SW480 (cell line): ENCODE measurements around the gene GTF2IRD1.
A peak's percentile ranks its signal among the peaks of the same experiment; 100 is the strongest.
"Not testable (repeated sequence)": the region's sequence is repeated elsewhere in the genome, so short reads cannot be mapped to it uniquely, and the experiment has no call there.

ENCODE experiments used
- DNase-seq: peaks from one replicate; pipeline ENCODE4 v3.0.0-alpha.2; 2016; ENCODE audit warnings: low spot score

The GTF2IRD1 gene, protein sequence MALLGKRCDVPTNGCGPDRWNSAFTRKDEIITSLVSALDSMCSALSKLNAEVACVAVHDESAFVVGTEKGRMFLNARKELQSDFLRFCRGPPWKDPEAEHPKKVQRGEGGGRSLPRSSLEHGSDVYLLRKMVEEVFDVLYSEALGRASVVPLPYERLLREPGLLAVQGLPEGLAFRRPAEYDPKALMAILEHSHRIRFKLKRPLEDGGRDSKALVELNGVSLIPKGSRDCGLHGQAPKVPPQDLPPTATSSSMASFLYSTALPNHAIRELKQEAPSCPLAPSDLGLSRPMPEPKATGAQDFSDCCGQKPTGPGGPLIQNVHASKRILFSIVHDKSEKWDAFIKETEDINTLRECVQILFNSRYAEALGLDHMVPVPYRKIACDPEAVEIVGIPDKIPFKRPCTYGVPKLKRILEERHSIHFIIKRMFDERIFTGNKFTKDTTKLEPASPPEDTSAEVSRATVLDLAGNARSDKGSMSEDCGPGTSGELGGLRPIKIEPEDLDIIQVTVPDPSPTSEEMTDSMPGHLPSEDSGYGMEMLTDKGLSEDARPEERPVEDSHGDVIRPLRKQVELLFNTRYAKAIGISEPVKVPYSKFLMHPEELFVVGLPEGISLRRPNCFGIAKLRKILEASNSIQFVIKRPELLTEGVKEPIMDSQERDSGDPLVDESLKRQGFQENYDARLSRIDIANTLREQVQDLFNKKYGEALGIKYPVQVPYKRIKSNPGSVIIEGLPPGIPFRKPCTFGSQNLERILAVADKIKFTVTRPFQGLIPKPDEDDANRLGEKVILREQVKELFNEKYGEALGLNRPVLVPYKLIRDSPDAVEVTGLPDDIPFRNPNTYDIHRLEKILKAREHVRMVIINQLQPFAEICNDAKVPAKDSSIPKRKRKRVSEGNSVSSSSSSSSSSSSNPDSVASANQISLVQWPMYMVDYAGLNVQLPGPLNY

DNA sequence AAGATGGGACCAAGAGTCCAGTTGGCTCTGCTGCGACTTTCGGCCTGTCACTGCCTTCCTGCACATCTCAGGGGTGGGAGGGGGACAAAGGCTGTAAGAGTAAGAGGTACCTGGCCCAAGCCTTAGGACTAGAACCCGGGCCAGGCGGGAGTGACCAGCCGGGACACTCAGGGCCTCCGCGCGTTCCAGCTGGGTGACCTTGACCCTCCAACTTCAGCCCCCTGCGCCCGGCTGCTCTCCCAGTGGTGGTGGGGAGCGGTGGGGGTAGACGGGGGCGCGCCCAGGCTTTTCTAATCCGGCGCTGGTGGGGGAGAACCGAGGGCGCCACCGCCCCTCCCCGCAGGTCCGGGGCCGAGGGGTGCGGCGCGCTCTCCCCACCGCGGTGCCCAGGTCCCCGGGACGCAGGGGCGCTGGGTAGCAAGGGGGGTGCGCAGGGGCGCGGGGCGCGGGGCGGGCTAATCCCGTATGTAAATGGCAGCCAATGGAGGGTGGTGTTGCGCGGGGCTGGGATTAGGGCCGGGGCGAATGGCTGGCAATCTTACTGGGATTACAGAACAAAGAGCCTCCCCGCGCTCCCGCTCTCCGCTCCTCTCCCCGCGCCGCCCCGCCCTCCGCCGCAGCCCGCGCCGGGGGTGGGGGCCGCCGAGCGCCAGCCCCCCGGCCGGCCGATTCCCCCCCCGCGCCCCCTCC lies at the start of gene GTF2IRD1:
TSS of gene GTF2IRD1 (plus strand) at position 585 of the 690 bp plus-strand sequence. CDS start 54,175 bp downstream, outside the sequence.
- peak; percentile 84 for DNase-seq

DNA sequence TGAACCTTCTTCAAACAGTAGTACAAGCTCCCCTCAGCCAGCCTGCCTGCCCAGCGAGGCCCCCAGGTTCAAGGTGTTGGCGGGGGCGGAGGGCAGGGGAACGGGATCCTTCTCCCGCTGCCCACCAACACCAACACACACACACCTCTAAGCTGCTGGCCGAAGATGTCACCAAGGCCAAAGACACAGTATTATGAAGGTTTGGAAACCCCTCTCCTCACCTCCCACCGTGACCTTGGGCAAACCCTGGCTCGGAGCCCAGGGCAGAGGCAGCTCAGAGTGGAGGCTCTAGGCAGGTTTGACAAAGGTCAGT lies 49.4 kb upstream of the GTF2IRD1 start:
- no peak for DNase-seq

DNA sequence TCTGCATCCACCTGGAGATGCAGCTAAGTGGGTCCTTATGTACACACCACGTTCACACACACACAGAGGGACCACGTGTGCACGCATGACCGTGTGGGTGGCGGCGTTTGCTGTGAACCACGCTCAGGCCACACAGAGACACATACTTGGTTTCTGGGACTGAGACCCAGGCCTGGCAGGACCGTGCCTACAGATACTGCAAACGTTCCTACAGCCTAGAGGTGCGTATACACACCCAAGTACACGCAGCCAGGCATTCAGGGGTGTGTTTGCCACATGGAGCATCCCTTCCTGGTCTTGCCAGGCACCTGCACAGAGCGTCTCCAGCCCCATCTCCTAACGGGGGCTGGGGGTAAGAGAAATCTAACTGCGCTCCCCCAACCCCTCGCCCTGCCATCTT lies 49.0 kb upstream of the GTF2IRD1 start:
- DNase-seq: no peak

DNA sequence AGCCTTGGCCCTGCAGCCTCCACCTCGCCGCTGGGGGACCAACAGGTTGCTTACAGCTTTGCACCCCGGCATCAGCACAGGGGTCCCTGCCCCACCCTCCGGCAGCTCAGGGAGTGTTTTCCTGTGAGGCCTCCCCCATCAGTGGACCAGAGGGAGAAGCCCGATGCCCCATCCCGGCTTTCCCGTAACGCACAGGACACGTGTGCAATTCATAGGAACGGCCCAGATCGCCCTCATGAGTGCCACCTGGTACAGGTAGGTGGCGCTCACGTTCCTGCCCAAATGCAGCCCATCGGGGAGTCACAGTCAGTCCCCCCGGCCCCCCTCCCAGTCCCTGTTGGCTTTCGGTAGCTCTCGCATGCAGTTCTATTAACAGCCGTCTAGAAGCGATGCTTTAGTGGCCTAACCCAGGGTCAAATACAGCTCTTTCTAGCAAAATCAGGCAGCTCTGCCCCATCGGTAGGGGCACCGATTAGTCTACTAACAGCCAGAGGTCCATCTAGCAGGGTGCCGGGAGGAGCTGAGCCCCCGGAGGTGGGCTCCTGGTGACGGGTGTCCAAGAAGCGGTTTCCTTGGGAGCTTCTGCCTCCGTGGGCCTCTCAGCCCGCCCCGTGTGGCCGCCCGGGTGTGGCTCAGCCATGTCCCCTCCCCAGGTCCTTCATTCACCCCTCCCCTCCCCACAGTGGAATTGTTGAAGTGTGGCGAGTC lies 48.4 kb upstream of the GTF2IRD1 start:
- no peak for DNase-seq

DNA sequence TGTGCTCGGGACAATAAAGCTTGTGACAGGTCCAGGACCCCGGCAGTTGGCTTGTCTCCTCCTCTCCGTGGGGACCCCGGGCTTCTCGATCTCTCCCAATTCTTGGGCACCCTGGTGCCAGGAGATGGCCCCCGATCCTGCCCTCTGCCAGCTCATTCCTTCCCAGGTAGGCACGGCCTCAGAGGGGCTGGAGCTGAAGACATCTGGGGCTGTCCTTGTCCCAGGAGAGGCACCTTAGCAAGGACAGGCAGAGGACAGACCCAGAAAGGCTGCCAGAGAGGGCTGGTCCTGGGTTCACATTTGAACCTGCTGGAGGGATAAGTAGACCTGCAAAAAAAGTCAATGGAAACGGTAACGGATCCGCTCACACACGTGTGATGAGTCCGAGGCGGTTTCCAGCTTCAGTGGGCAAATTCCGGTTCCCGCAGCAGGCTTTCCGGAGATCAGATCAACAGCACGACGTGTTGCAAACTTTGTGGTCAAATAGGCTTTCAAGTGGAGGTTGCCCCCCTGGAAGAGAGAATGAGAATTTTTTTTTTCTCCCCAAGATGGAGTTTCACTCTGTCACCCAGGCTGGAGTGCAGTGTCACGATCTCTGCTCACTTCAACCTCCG lies 47.7 kb upstream of the GTF2IRD1 start:
- DNase-seq: no peak

DNA sequence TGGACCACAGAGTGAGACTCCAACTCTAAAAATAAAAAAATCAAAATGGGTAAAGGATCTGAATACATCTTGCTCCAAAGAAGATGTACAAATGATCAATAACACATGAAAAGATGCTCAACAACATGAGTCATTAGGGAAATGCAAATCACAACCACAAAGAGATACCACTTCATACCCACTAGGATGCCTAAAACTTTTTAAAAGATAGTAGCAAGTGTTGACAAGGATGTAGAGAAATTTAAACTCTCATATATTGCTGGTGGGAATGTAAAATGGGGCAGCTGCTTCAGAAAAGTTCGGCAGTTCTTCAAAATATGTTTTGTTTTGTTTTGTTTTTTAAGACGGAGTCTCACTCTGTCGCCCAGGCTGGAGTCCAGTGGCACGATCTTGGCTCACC lies 45.7 kb upstream of the GTF2IRD1 start:
- no peak for DNase-seq

DNA sequence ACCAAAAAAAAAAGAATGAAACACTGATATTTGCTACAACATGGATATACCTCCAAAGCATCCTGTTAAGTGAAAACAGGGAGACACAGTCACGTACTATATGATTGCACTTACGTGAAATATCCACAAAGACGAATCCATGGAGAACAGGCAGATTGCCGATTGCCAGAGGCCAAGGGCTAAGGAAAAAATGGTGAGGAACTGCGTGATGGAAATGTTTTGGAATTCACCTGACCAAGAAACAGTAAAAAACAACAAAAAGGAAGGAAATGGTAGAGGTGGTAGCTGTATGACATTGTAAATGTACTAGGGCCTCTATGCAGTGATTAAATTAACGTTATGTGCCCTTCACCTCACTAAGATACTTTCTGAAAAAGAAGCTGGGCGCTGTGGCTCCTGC lies 44.1 kb upstream of the GTF2IRD1 start:
- DNase-seq: no peak

DNA sequence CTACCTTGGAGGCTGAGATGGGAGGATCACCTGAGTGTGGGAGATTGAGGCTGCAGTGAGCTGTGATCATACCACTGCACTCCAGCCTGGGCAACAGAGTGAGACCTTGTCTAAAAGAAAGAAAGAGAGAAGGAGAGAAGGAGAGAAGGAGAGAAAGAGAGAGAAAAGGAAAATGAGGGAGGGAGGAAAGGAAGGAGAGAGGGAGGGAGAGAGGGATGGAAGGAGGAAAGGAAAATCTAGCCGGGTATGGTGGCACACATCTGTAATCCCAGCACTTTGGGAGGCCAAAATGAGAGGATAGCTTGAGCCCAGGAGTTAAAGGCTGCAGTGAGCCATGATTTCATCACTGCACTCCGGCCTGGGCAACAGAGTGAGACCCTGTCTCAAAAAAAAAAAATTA lies 42.9 kb upstream of the GTF2IRD1 start:
- no peak for DNase-seq

DNA sequence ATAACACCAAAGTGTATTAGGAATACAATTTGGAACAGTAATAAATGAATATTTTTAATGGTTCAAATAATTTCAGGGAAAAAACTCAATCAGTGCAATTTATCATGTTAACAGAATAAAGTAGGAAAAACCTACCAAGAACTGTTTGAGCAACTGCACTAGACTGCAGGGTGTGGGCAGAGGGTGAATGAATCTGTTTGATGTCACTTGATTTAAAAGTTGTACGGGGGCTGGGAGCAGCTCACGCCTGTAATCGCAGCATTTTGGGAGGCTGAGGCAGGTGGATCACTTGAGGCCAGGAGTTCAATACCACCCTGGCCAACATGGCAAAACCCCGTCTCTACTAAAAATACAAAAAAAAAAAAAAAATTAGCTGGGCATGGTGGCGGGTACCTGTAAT lies 42.1 kb upstream of the GTF2IRD1 start:
- DNase-seq: not testable (repeated sequence)

DNA sequence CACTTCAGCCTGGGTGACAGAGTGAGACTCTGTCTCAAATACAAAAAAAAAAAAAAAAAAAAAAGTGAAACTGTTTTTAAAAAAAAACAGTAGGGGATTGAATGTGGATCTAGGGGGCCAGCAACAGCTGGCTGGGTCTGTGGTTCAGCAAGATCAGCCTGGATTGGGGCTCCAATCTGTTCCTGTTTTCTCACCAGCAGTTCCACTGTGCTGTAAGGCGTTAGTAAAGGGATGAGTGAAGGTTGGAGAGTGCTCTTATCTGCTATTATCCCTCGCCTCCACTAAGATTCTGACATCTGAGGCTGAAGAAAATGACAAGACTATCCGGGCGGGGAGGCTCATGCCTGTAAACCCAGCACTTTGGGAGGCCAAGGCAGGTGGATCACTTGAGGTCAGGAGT lies 41.6 kb upstream of the GTF2IRD1 start:
- DNase-seq: no peak

DNA sequence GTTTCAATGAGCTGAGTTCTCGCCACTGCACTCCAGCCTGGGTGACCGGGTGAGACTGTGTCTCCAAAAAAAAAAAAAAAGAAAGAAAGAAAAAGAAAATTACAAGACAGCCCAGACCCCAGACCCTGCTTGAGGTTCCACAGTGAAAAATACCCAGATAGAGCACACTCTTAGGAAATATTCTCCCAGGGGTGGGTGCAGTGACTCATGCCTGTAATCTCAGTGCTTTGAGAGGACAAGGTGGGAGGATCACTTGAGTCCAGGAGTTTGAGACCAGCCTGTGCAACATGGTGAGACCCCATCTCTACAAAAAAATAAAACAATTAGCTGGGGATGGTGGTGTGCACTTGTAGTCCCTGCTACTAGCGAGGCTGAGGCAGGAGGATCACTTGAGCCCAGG lies 41.1 kb upstream of the GTF2IRD1 start:
- DNase-seq: no peak

DNA sequence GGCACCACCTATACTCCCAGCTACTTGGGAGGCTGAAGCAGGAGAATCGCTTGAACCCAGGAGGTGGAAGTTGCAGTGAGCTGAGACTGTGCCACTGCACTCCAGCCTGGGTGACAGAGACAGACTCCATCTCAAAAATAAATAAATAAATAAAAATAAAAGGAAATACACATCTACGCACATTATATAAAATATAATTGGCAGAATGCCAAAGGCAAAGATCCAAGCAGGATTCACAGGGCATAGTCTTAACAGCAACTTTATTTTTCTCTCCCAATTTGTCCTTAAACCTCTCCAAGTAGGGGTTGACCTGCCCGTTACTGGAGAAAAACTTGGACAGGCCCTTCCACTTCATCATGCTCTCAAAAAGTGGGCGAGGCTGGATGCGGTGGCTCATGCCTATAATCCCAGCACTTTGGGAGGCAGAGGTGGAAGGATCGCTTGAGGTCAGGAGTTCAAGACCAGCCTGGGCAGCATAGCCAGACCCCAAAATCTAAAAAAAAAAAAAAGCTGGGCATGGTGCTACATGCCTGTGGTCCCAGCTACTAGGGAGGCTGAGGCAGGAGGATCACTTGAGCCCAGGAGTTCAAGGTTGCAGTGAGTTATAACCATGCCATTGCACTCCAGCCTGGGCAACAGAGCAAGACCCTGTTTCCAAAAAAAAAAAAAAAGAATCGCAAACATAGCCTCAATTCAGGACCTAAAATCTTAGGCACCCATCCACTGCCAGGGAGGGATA lies 38.9 kb upstream of the GTF2IRD1 start:
- DNase-seq: not testable (repeated sequence)

DNA sequence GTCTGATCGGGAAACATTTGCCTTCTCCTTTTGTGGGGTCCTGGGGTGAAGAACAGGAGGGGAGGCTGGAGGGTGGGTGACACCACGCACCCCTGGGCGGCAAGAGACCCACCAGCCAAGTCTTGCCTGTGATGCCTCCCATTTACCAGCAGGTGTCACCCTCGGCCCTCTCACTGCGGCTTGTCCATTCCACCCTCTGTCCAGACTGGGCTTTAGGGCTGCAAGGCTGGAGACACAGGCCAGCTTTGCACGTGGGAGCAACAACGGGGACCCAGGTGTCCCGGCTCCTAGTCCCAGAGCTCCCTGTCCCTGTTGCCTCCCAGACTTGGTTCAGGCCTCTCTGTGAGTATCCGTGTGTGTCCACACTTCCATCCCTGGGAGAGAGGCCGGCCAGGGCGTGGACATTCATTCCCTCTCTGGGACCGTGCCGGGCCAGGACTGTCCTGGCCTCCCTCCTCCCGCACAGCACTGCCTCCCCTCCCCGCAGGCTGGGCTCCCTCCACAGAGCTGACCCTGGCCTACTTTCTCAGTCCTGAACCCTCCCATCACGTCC lies 36.2 kb upstream of the GTF2IRD1 start:
- DNase-seq: peak; percentile 75

DNA sequence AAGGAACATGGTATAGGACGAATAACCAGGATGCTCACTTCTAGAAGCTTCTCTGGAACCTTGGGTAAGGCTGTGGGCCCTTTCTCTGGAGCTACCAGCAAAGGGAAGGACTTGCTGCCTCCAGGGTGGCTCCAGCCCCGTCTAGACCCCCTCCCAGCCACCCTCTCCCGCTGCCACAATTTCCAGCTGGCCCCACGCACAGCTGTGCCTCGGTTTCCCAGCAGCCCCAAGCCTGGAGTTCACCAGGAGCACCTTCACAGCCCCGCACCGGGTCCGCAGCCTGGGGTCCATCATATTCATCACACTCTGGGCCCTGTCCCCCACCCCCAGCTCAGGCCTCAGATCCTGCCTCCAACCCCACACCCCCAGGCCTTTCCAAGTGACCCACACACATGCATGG lies 35.6 kb upstream of the GTF2IRD1 start:
- DNase-seq: no peak

DNA sequence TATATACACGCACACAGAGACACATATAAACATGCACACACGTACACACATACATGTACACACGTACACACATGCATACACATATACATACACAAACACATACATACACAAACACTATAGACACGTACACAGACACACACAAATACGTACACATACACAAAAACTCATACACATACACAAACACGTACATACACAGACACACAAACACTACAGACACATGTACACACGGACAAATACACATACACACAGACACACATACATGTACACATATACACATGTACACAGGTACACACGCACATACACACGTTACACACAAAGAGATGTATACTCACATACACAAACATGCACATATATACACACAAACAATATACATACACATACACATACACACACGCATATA lies 35.2 kb upstream of the GTF2IRD1 start:
- DNase-seq: no peak

DNA sequence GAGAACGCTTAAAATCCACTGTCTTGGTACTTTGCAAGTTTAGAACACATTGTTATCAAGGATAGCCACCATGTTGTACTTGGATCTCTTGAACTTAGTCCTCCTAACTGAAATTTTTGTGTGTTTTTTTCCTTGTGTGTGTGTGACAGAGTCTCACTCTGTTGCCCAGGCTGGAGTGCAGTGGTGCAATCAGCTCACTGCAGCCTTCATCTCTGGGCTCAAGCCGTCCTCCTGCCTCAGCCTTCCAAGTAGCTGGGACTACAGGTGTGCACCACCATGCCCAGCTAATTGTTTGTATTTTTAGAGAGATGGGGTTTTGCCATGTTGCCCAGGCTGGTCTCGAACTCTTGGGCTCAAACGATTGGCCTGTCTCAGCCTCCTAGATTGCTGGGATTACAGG lies 34.5 kb upstream of the GTF2IRD1 start:
- not testable (repeated sequence) for DNase-seq

DNA sequence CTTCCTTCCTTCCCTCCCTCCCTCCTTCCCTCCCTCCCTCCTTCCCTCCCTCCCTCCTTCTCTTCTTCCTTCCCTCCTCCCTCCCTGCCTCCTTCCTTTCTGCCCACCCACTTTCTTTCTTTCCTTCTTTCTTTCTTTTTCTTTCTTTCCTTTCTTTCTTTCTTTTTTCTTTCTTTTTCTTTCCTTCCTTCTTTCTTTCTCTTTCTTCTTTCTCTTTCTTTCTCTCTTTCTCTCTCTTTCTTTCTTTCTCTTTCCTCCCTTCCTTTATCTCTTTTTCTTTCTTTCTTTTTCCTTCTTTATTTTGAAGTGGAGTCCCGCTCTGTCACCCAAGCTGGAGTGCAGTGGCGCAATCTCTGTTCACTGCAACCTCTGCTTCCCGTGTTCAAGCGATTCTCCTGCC lies 33.7 kb upstream of the GTF2IRD1 start:
- DNase-seq: no peak

DNA sequence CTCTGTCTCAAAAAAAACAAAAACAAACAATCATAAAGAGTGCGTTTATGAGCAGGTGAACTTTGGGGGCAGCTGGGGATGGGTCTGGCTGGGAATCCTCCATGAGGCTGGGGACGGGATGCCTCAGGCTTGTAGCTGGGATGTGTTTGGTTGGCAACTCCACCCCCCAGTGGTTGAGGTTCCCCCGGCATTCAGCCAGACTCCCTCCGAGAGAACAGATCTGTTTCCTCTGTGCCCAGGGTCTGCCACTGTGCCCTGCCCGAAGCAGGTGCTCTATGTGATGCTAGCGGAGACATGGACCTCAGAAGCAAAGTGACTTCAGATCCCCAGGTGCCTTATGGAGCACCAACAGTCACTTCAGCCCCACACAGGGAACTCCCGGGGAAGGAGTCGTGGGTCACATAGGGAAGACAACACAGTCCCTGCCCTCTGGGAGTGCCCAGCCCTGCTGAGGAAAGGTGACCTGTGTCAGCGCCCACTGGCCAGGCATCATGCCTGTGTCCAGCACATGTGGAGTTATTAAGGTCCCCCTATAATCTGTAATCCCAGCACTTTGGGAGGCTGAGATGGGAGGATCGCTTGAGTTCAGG lies 29.3 kb upstream of the GTF2IRD1 start:
- no peak for DNase-seq

DNA sequence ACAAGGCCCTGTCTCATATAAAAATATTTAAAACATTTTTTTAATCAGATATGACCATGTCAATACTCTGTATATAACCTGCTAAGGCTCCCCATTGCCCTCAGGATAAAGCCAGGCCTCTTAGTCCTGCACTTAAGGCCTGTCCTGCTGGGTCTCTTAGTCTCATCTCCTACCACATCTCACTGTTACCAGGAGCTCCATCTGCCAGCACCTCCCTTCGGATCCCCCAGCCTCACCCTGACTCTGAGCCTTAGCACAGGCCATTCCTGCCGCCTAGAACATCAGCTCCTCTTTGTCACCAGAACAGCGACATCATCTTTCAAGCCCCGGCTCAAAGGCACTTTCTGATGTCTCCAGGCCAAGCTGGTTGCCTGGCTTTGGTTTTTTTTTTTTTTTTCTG lies 25.7 kb upstream of the GTF2IRD1 start:
- DNase-seq: no peak

DNA sequence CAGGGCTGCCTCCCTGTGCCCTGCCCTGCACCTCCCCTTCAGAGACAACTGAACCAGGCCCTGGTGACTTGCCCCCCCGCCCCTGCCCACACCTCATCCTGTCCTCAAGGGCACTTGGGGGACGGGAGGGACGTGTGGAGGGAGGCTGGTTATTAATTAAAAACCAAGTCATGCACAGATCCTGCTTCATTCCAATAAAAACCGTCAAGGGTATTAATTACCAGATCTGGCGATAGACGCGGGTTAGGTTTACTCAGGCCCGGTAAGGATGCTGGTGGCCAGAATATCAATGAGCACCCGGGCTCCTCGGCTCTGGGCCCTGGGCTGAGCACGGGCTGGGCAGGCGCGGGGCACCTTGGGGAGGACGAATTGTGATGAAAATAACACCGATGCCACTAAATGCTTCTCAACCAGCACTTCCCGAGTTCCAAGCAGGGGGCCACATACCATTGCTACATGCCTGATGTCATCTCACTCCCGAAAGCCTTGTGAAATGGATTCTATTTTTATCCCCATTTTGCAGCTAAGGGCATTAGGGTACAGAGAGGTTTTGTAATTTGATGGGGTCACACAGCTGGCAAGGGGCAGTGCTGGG lies 24.5 kb upstream of the GTF2IRD1 start:
- no peak for DNase-seq
